Activated T-cell treated with anti-CD3 and anti-CD28 coated beads for 1 hour (primary cell): ENCODE data around the gene ERCC3.
"Not testable (repeated sequence)": the region's sequence is repeated elsewhere in the genome, so short reads cannot be mapped to it uniquely, and the experiment has no call there.

ENCODE experiments used
- DNase-seq: peaks from one replicate; pipeline ENCODE4 v3.0.0-alpha.2; 2020; ENCODE audit warnings: low read depth

Gene ERCC3

GRCh38 chr2:127278959-127279358, 15.0 kb downstream of the ERCC3 start:
- no peak for DNase-seq

GRCh38 chr2:127277028-127277427, 16.9 kb downstream of the ERCC3 start:
- no peak for DNase-seq

GRCh38 chr2:127275789-127276188, 18.2 kb downstream of the ERCC3 start:
- DNase-seq, result no peak

GRCh38 chr2:127275356-127275755, 18.6 kb downstream of the ERCC3 start:
- DNase-seq, result no peak

GRCh38 chr2:127270663-127271062, 23.3 kb downstream of the ERCC3 start:
- DNase-seq, result no peak

- no peak for DNase-seq
Observed at GRCh38 chr2:127261804-127262406, 32.0 kb downstream of the ERCC3 start.

- DNase-seq, result no peak
Observed at GRCh38 chr2:127259355-127259754, 34.6 kb downstream of the ERCC3 start.

GRCh38 chr2:127256866-127257265, 37.1 kb downstream of the ERCC3 start:
- no peak for DNase-seq

GRCh38 chr2:127256381-127256780, 37.6 kb downstream of the ERCC3 start:
- DNase-seq, result no peak

- no peak for DNase-seq
Observed at GRCh38 chr2:127255721-127256120, 38.2 kb downstream of the ERCC3 start.

GRCh38 chr2:127255146-127255545, 38.8 kb downstream of the ERCC3 start:
- DNase-seq, result no peak

GRCh38 chr2:127254386-127254981, 39.5 kb downstream of the ERCC3 start:
- DNase-seq, result no peak

GRCh38 chr2:127241184-127241583, 52.8 kb downstream of the ERCC3 start:
- not testable (repeated sequence) for DNase-seq

GRCh38 chr2:127239395-127239794, 54.5 kb downstream of the ERCC3 start:
- no peak for DNase-seq

GRCh38 chr2:127237768-127238167, 56.2 kb downstream of the ERCC3 start:
- not testable (repeated sequence) for DNase-seq

GRCh38 chr2:127235082-127235702, 58.8 kb downstream of the ERCC3 start:
- no peak for DNase-seq

GRCh38 chr2:127233710-127234109, 60.2 kb downstream of the ERCC3 start:
- no peak for DNase-seq

GRCh38 chr2:127231130-127231865, 62.6 kb downstream of the ERCC3 start:
- DNase-seq, result no peak

- no peak for DNase-seq
Observed at GRCh38 chr2:127229555-127229954, 64.4 kb downstream of the ERCC3 start.

- no peak for DNase-seq
Observed at GRCh38 chr2:127228102-127228501, 65.8 kb downstream of the ERCC3 start.

- DNase-seq, result not testable (repeated sequence)
Observed at GRCh38 chr2:127227264-127227660, 66.7 kb downstream of the ERCC3 start.

- no peak for DNase-seq
Observed at GRCh38 chr2:127226520-127227263, 67.3 kb downstream of the ERCC3 start.
